ENCODE results near the gene MXD4. TPM values are rescaled to one million over a fixed set of nuclear protein-coding genes. Genes with fewer than 3 reads are reported as not detected.

Gene MXD4
- total and polyA plus RNA-seq, 9 of the 15 experiments (the other 6 are each of a cell fraction or from before 2014, with no cell fraction given) = 0.06 to 13.5 (median 5.9) TPM

GRCh38 chr4:2243681-2244380 lies 18.1 kb downstream of the MXD4 start (continued):
- peak; percentile 76; the same call in 1 of the 2 replicates for TF ChIP-seq SPI1 (IDR thresholded peaks at IDR 0.05; ENCODE audit: borderline replicate concordance, low read depth, low read length)
- peak; percentile 19; the same call in 1 of the 2 replicates for TF ChIP-seq RREB1 (CRISPR knock-in tag; IDR thresholded peaks at IDR 0.05)
- TF ChIP-seq ZZZ3 (IDR thresholded peaks at IDR 0.05) = no peak
- TF ChIP-seq TFAP4 (CRISPR knock-in tag; IDR thresholded peaks at IDR 0.05; ENCODE audit: borderline replicate concordance) = no peak
- peak; percentile 34 to 64; a peak in 1 of 4 replicates for TF ChIP-seq MLLT1 (IDR thresholded peaks at IDR 0.05)
- TF ChIP-seq ARID1B (IDR thresholded peaks at IDR 0.05) = peak; percentile 54
- TF ChIP-seq PYGO2 (tag; IDR thresholded peaks at IDR 0.05) = no peak
- TF ChIP-seq ZSCAN32 (CRISPR knock-in tag; IDR thresholded peaks at IDR 0.05) = no peak
- no peak for TF ChIP-seq RBM25 (IDR thresholded peaks at IDR 0.05; ENCODE audit: low read depth, low read length, severe bottlenecking)
- TF ChIP-seq UBTF (IDR thresholded peaks at IDR 0.05; ENCODE audit: borderline replicate concordance in 1 of 2, low read depth in 2 of 2, low read length in 2 of 2) = no peak
- peak; percentile 76; the same call in 1 of the 2 replicates for TF ChIP-seq CC2D1A (IDR thresholded peaks at IDR 0.05)
- TF ChIP-seq U2AF1 (optimal IDR thresholded peaks at IDR 0.05; ENCODE audit: low read depth, low read length) = no peak
- TF ChIP-seq MAFK (IDR thresholded peaks at IDR 0.05; ENCODE audit: low read length) = peak; percentile 86
- peak; percentile 1 for TF ChIP-seq MEIS2 (IDR thresholded peaks at IDR 0.05; ENCODE audit: partially characterized antibody)

All from K562 (cell line).